ENCODE data around the gene FGF1.

DNA sequence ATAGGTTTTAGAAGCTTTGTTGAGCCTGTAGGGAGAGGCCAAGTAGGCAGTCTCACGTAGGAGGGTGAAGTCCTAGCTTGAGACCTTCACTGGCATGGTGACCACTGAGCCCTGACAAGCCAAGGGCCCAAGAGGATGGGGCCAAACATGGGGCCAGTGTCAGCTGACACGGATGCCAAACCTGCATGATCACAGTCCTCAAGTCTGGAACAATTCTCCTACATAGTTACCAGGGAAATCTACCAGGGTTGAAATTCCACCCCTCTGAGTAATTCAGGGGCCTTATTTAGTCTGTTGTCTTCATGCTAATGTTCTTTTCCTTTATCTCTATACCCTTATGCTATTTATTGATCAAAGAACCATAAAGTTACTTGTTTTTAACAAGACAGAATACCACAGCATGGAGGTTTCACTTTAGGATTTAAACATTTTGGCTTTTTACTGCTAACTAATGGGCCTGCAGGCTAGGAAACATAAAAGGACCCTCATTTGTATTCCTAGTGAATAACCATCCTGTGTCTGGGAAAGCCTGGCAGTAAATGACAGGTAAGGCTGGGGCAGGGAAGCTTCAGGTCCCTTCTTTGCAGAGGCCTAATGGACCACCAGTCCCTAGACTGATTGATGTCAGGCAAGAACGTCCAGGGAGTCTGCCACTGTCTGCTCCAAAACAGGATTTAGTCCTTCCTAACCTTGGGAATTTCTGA is 140.8 kb downstream of the FGF1 start:
- TF ChIP-seq, protein P1, sequence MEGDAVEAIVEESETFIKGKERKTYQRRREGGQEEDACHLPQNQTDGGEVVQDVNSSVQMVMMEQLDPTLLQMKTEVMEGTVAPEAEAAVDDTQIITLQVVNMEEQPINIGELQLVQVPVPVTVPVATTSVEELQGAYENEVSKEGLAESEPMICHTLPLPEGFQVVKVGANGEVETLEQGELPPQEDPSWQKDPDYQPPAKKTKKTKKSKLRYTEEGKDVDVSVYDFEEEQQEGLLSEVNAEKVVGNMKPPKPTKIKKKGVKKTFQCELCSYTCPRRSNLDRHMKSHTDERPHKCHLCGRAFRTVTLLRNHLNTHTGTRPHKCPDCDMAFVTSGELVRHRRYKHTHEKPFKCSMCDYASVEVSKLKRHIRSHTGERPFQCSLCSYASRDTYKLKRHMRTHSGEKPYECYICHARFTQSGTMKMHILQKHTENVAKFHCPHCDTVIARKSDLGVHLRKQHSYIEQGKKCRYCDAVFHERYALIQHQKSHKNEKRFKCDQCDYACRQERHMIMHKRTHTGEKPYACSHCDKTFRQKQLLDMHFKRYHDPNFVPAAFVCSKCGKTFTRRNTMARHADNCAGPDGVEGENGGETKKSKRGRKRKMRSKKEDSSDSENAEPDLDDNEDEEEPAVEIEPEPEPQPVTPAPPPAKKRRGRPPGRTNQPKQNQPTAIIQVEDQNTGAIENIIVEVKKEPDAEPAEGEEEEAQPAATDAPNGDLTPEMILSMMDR (IDR thresholded peaks at IDR 0.05), result no peak
- TF ChIP-seq POLR2A (IDR thresholded peaks at IDR 0.05), result no peak
